ENCODE results near the gene OR6N2. TPM values are rescaled to one million over a fixed set of nuclear protein-coding genes. Genes with fewer than 3 reads are reported as not detected.

The OR6N2 gene
- total RNA-seq, 2 experiments from 2014 or later, result not detected

- TF ChIP-seq CTCF (IDR thresholded peaks at IDR 0.05), result no peak
- DNase-seq (no peak), ATAC-seq (no peak)
- Mint-ChIP-seq H3K27me3 (peaks cover 5% of the 10 kb centered on the region), H3K4me1 (ENCODE audit: low read depth) (no peaks in the 10 kb centered on the region), H3K4me3 (no peak overlapping the region), H3K27ac (no peak overlapping the region), H3K36me3 (ENCODE audit: low read depth) (no peaks in the 10 kb centered on the region), H3K9me3 (no peaks in the 10 kb centered on the region)
- intact Hi-C loops (cut with micrococcal nuclease), result no loop called here
- ChIA-PET POLR2A (no interaction called here), CTCF (no interaction called here)
Measured at GRCh38 chr1:158810311-158810710, 29.3 kb upstream of the OR6N2 start.

- CTCF ChIA-PET, result interaction anchor here (0.8 kb wide), 1 partner anchor 188 kb away, joined by 3 read pairs; no protein-coding TSS in a partner anchor
Measured at GRCh38 chr1:158809862-158810261, 28.9 kb upstream of the OR6N2 start.

GRCh38 chr1:158809256-158809655, 28.3 kb upstream of the OR6N2 start:
- Mint-ChIP-seq H3K27ac (no peak overlapping the region), H3K4me3 (no peak overlapping the region), H3K36me3 (ENCODE audit: low read depth) (no peaks in the 10 kb centered on the region), H3K9me3 (no peaks in the 10 kb centered on the region), H3K27me3 (peaks cover 7% of the 10 kb centered on the region), H3K4me1 (ENCODE audit: low read depth) (no peaks in the 10 kb centered on the region)
- DNase-seq, result no peak
- CTCF ChIA-PET, result interaction anchor here (0.6 to 0.8 kb wide), 2 partner anchors 189 to 218 kb away, joined by 3 read pairs; no protein-coding TSS in a partner anchor
- intact Hi-C loops (cut with micrococcal nuclease), result no loop called here
- ATAC-seq, result no peak
- POLR2A ChIA-PET, result no interaction called here
- TF ChIP-seq CTCF (IDR thresholded peaks at IDR 0.05), result no peak

More at GRCh38 chr1:158809862-158810261, 28.9 kb upstream of the OR6N2 start:
- POLR2A ChIA-PET, result no interaction called here
- no peak for TF ChIP-seq CTCF (IDR thresholded peaks at IDR 0.05)
- intact Hi-C loops (cut with micrococcal nuclease), result no loop called here
- no peaks in the 10 kb centered on the region for H3K4me1 Mint-ChIP-seq (ENCODE audit: low read depth)
- no peaks in the 10 kb centered on the region for H3K9me3 Mint-ChIP-seq
- H3K27ac Mint-ChIP-seq, result no peak overlapping the region
- ATAC-seq (no peak), DNase-seq (no peak)
- H3K27me3 Mint-ChIP-seq, result peaks cover 7% of the 10 kb centered on the region
- H3K4me3 Mint-ChIP-seq, result no peak overlapping the region
- no peaks in the 10 kb centered on the region for H3K36me3 Mint-ChIP-seq (ENCODE audit: low read depth)

GRCh38 chr1:158806916-158807536, 26.0 kb upstream of the OR6N2 start:
- POLR2A ChIA-PET, result no interaction called here
- Mint-ChIP-seq H3K4me1 (ENCODE audit: low read depth) (no peaks in the 10 kb centered on the region), H3K4me3 (no peak overlapping the region), H3K27me3 (peaks cover 19% of the 10 kb centered on the region), H3K36me3 (ENCODE audit: low read depth) (no peaks in the 10 kb centered on the region), H3K9me3 (no peaks in the 10 kb centered on the region), H3K27ac (no peak overlapping the region)
- ATAC-seq (no peak), DNase-seq (no peak)
- no peak for TF ChIP-seq CTCF (IDR thresholded peaks at IDR 0.05)
- intact Hi-C loops (cut with micrococcal nuclease), result no loop called here
- CTCF ChIA-PET, result no interaction called here

GRCh38 chr1:158803678-158804077, 22.7 kb upstream of the OR6N2 start:
- TF ChIP-seq CTCF (IDR thresholded peaks at IDR 0.05), result no peak
- POLR2A ChIA-PET, result no interaction called here
- no peak overlapping the region for H3K27ac Mint-ChIP-seq
- intact Hi-C loops (cut with micrococcal nuclease), result no loop called here
- CTCF ChIA-PET, result no interaction called here
- ATAC-seq (no peak), DNase-seq (no peak)
- no peak overlapping the region for H3K4me3 Mint-ChIP-seq
- H3K9me3 Mint-ChIP-seq, result no peaks in the 10 kb centered on the region
- peaks cover 22% of the 10 kb centered on the region for H3K27me3 Mint-ChIP-seq
- H3K36me3 Mint-ChIP-seq (ENCODE audit: low read depth), result no peaks in the 10 kb centered on the region
- H3K4me1 Mint-ChIP-seq (ENCODE audit: low read depth), result no peaks in the 10 kb centered on the region

Measured in activated CD8-positive, alpha-beta T cell treated with anti-CD3 and anti-CD28 coated beads for 36 hours (primary cell).